ENCODE measurements around the gene STPG2. TPM values are rescaled to one million over a fixed set of nuclear protein-coding genes. Genes with fewer than 3 reads are reported as not detected.

STPG2 gene
- total RNA-seq, 2 donors from 2014 or later, result 0.13 to 0.53 TPM

DNA sequence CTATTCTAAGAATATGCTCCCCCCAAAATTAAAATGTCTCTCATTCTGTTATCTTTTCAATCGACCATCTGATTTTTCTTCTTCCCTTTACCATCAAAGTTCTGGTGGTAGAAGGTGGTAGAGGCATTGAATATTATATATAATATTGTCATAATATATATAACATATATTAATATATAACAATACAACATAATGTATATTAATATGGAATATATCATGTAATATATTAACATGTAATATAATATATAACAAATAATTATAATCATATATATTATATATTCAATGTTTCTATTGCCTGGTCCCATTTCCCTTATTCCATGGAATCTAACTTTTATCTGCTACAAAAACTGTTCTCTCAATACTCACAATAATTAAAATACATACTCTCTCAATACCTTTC, 40.6 kb downstream of the STPG2 start:
- DNase-seq, result no peak

DNA sequence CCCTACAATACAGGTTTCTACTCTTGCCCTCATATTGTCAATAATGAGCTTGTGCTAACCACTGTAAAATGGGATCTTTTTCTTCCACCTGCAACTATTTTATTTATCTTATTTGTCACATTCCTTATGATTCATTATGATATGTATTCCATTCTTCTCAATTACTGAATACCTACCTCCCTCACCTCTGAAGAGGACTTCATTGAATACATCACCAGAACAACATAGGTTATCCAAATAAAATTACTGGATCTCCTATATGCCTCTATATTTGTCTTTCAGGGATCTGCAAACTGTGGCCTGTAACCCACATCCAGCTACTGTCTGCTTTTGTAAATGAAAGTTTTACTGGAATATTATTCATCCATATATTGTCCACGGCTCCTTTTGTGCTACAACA, 41.3 kb downstream of the STPG2 start:
- Mint-ChIP-seq H3K27ac (no peak overlapping the region), H3K4me1 (no peaks in the 10 kb centered on the region)
- 0% methylated on average over 1 of the region's 1 CpG; no CpG with 5 or more reads in 1 of the 2 experiments for WGBS, 2 experiments (ENCODE audit: insufficient coverage in 1 of 2, insufficient read length in 1 of 2)

More for the DNA sequence above, 40.6 kb downstream of the STPG2 start:
- H3K36me3 ChIP-seq (ENCODE audit: control insufficient read depth, insufficient read depth, low read length), result no peaks in the 10 kb centered on the region
- H3K27ac Mint-ChIP-seq, result no peak overlapping the region
- no peaks in the 10 kb centered on the region for H3K36me3 Mint-ChIP-seq (ENCODE audit: low read depth)
- WGBS, 2 experiments (ENCODE audit: insufficient coverage in 1 of 2, insufficient read length in 1 of 2), result no CpG with 5 or more reads among the region's 1 CpG
- H3K27me3 Mint-ChIP-seq (ENCODE audit: insufficient read depth), result no peaks in the 10 kb centered on the region
- no peaks in the 10 kb centered on the region for H3K4me1 ChIP-seq (ENCODE audit: control insufficient read depth, insufficient read depth, low read length)
- no peaks in the 10 kb centered on the region for H3K27me3 ChIP-seq (ENCODE audit: control insufficient read depth, insufficient read depth, low read length, poor library complexity, severe bottlenecking)
- H3K4me3 Mint-ChIP-seq, result no peak overlapping the region
- H3K9me3 ChIP-seq (ENCODE audit: control insufficient read depth, low read length), result no peaks in the 10 kb centered on the region
- H3K9ac ChIP-seq (ENCODE audit: extremely low read depth, low read length, poor library complexity, severe bottlenecking), result no peak overlapping the region
- H3K27ac ChIP-seq (ENCODE audit: low read depth, low read length), result no peak overlapping the region
- TF ChIP-seq, protein P1, sequence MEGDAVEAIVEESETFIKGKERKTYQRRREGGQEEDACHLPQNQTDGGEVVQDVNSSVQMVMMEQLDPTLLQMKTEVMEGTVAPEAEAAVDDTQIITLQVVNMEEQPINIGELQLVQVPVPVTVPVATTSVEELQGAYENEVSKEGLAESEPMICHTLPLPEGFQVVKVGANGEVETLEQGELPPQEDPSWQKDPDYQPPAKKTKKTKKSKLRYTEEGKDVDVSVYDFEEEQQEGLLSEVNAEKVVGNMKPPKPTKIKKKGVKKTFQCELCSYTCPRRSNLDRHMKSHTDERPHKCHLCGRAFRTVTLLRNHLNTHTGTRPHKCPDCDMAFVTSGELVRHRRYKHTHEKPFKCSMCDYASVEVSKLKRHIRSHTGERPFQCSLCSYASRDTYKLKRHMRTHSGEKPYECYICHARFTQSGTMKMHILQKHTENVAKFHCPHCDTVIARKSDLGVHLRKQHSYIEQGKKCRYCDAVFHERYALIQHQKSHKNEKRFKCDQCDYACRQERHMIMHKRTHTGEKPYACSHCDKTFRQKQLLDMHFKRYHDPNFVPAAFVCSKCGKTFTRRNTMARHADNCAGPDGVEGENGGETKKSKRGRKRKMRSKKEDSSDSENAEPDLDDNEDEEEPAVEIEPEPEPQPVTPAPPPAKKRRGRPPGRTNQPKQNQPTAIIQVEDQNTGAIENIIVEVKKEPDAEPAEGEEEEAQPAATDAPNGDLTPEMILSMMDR (conservative IDR thresholded peaks at IDR 0.05), result no peak
- no peaks in the 10 kb centered on the region for H3K9me3 Mint-ChIP-seq
- H3K4me1 Mint-ChIP-seq, result no peaks in the 10 kb centered on the region
- no peak overlapping the region for H3K4me3 ChIP-seq (ENCODE audit: low read length)

DNA sequence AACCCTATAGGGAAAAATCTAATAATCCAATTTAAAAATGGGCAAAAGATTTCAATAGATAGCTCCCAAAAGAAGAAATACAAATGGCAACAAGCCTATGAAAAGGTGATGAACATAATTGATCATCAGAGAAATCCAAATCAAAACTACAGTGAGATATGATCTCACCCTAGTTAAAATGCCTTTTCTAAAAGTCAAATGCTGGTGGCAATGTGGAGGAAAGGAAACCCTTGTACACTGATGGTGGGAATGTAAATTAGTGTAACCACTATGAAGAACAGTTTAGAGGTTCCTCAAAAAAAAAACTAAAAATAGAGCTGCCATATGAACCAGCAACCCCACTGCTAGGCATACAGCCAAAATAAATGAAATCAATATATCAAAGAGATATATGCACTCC, 44.5 kb downstream of the STPG2 start:
- TF ChIP-seq, protein P1 (conservative IDR thresholded peaks at IDR 0.05), result no peak

More for the DNA sequence above, 41.3 kb downstream of the STPG2 start:
- no peak overlapping the region for H3K4me3 Mint-ChIP-seq
- no peaks in the 10 kb centered on the region for H3K4me1 ChIP-seq (ENCODE audit: control insufficient read depth, insufficient read depth, low read length)
- no peaks in the 10 kb centered on the region for H3K36me3 Mint-ChIP-seq (ENCODE audit: low read depth)
- no peaks in the 10 kb centered on the region for H3K36me3 ChIP-seq (ENCODE audit: control insufficient read depth, insufficient read depth, low read length)
- TF ChIP-seq, protein P1 (conservative IDR thresholded peaks at IDR 0.05), result no peak
- no peak overlapping the region for H3K4me3 ChIP-seq (ENCODE audit: low read length)
- no peak overlapping the region for H3K27ac ChIP-seq (ENCODE audit: low read depth, low read length)
- no peaks in the 10 kb centered on the region for H3K27me3 ChIP-seq (ENCODE audit: control insufficient read depth, insufficient read depth, low read length, poor library complexity, severe bottlenecking)
- no peaks in the 10 kb centered on the region for H3K27me3 Mint-ChIP-seq (ENCODE audit: insufficient read depth)
- no peak overlapping the region for H3K9ac ChIP-seq (ENCODE audit: extremely low read depth, low read length, poor library complexity, severe bottlenecking)
- no peaks in the 10 kb centered on the region for H3K9me3 Mint-ChIP-seq
- DNase-seq, result no peak
- no peaks in the 10 kb centered on the region for H3K9me3 ChIP-seq (ENCODE audit: control insufficient read depth, low read length)

More for the DNA sequence above, 44.5 kb downstream of the STPG2 start:
- H3K9me3 ChIP-seq (ENCODE audit: control insufficient read depth, low read length), result no peaks in the 10 kb centered on the region
- H3K36me3 ChIP-seq (ENCODE audit: control insufficient read depth, insufficient read depth, low read length), result no peaks in the 10 kb centered on the region
- H3K4me1 Mint-ChIP-seq, result no peaks in the 10 kb centered on the region
- no peaks in the 10 kb centered on the region for H3K4me1 ChIP-seq (ENCODE audit: control insufficient read depth, insufficient read depth, low read length)
- H3K27ac Mint-ChIP-seq, result no peak overlapping the region
- H3K27ac ChIP-seq (ENCODE audit: low read depth, low read length), result no peak overlapping the region
- H3K9ac ChIP-seq (ENCODE audit: extremely low read depth, low read length, poor library complexity, severe bottlenecking), result no peak overlapping the region
- H3K4me3 ChIP-seq (ENCODE audit: low read length), result no peak overlapping the region
- no peaks in the 10 kb centered on the region for H3K27me3 ChIP-seq (ENCODE audit: control insufficient read depth, insufficient read depth, low read length, poor library complexity, severe bottlenecking)
- no peaks in the 10 kb centered on the region for H3K27me3 Mint-ChIP-seq (ENCODE audit: insufficient read depth)
- no peaks in the 10 kb centered on the region for H3K9me3 Mint-ChIP-seq
- no peak for DNase-seq
- no peaks in the 10 kb centered on the region for H3K36me3 Mint-ChIP-seq (ENCODE audit: low read depth)
- H3K4me3 Mint-ChIP-seq, result no peak overlapping the region
